Thyroid gland (tissue), 4 donors: ENCODE measurements around the gene MRPL50. TPM values are rescaled to one million over a fixed set of nuclear protein-coding genes. Genes with fewer than 3 reads are reported as not detected.

Source experiments
- DNase-seq, 2 donors: peaks; one replicate each; pipeline ENCODE4 v3.0.0-alpha.2; 2019
- H3K27ac ChIP-seq, 3 donors: fragments of 200-600 bp; sonication (generic); 1 replicate in 2 of 3; 2 replicates in 1 of 3; pipeline ENCODE4 v1.5.1; 2016 to 2019; ENCODE audit warnings: mild to moderate bottlenecking in 1 of 3, moderate library complexity in 1 of 3
- H3K27me3 ChIP-seq: fragments of 200-600 bp; sonication (generic); one replicate; pipeline ENCODE4 v1.5.1; 2019
- H3K36me3 ChIP-seq, 2 donors: fragments of 200-600 bp; sonication (generic); one replicate each; pipeline ENCODE4 v1.5.1; 2016 to 2019
- H3K4me1 ChIP-seq, 2 donors: fragments of 200-600 bp; sonication (generic); one replicate each; pipeline ENCODE4 v1.5.1; 2017 to 2019
- H3K4me3 ChIP-seq, 3 donors: fragments of 200-600 bp; sonication (generic); replicated peaks in 1 of 3; 1 replicate in 2 of 3; 2 replicates in 1 of 3; pipeline ENCODE4 v1.5.1; 2016; ENCODE audit warnings: mild to moderate bottlenecking in 1 of 3
- H3K9me3 ChIP-seq: fragments of 200-600 bp; sonication (generic); one replicate; pipeline ENCODE4 v1.5.1; 2017
- CTCF ChIP-seq, 6 experiments: fragments of 200-600 bp in 3 of 6; fragments of 450-650 bp in 3 of 6; sonication (generic) in 3 of 6; IDR thresholded peaks; one replicate each; pipeline ENCODE4 v1.5.1; 2016 to 2019; ENCODE audit warnings: antibody characterized with exemption in 6 of 6, mild to moderate bottlenecking in 2 of 6, inconsistent platforms in 1 of 6, moderate library complexity in 1 of 6
- POLR2A ChIP-seq, 2 donors: fragments of 450-650 bp; IDR thresholded peaks; one replicate each; pipeline ENCODE4 v1.6.1; 2017; ENCODE audit warnings: antibody characterized with exemption in 2 of 2, mild to moderate bottlenecking in 2 of 2, moderate library complexity in 1 of 2
- WGBS, 2 donors: methylation state at CpG; one replicate each; pipeline ENCODE4 v1.1.5; 2017; 5-methylcytosine and 5-hydroxymethylcytosine counted together
- intact Hi-C: fragments of 100-400 bp; cut with DNase I; formaldehyde crosslinking; loops from one replicate; pipeline ENCODE4 v1.15.1; 2023
- total RNA-seq, 4 donors: library from RNA; depleted of rRNA; stranded (reverse); fragments of >200 nt; gene quantifications; one replicate each; pipeline ENCODE4 v1.2.3, GENCODE V29; 2016

Gene MRPL50
- total RNA-seq, 4 donors from 2014 or later: 12.5 to 17.4 (median 13.7) TPM

- no peak overlapping the region for H3K27ac ChIP-seq
- no peaks in the 10 kb centered on the region for H3K9me3 ChIP-seq
- H3K27me3 ChIP-seq: no peaks in the 10 kb centered on the region
- H3K36me3 ChIP-seq: no peaks in the 10 kb centered on the region
- H3K4me1 ChIP-seq: no peaks in the 10 kb centered on the region
- TF ChIP-seq POLR2A (IDR thresholded peaks at IDR 0.05): no peak
- no peak for TF ChIP-seq CTCF (IDR thresholded peaks at IDR 0.05)
- no peak overlapping the region for H3K4me3 ChIP-seq
- intact Hi-C loops: no loop called here
- no peak for DNase-seq
- WGBS, 2 donors: 68 to 74% methylated on average over 3 of the region's 3 CpGs
These were observed 36.6 kb upstream of the MRPL50 start for GRCh38 chr9:101434998-101435397.

- Histone ChIP-seq H3K4me1 (no peaks in the 10 kb centered on the region), H3K9me3 (no peaks in the 10 kb centered on the region), H3K27ac (no peak overlapping the region), H3K4me3 (no peak overlapping the region), H3K36me3 (no peaks in the 10 kb centered on the region), H3K27me3 (no peaks in the 10 kb centered on the region)
- TF ChIP-seq CTCF (IDR thresholded peaks at IDR 0.05) (no peak), POLR2A (IDR thresholded peaks at IDR 0.05) (no peak)
- 79 to 80% methylated on average over 3 of the region's 3 CpGs for WGBS, 2 donors
- intact Hi-C loops: no loop called here
- no peak for DNase-seq
These were observed 34.8 kb upstream of the MRPL50 start for GRCh38 chr9:101433229-101433628.

- TF ChIP-seq CTCF (IDR thresholded peaks at IDR 0.05) (no peak), POLR2A (IDR thresholded peaks at IDR 0.05) (no peak)
- no peaks in the 10 kb centered on the region for H3K36me3 ChIP-seq
- H3K4me3 ChIP-seq: no peak overlapping the region
- no peaks in the 10 kb centered on the region for H3K27me3 ChIP-seq
- WGBS, 2 donors: 88 to 100% methylated on average over 1 of the region's 1 CpG
- intact Hi-C loops: no loop called here
- H3K27ac ChIP-seq: no peak overlapping the region
- DNase-seq: no peak
- no peaks in the 10 kb centered on the region for H3K4me1 ChIP-seq
- no peaks in the 10 kb centered on the region for H3K9me3 ChIP-seq
These were observed 34.3 kb upstream of the MRPL50 start for GRCh38 chr9:101432740-101433139.

- Histone ChIP-seq H3K4me3 (no peak overlapping the region), H3K27me3 (no peaks in the 10 kb centered on the region), H3K4me1 (no peaks in the 10 kb centered on the region), H3K9me3 (no peaks in the 10 kb centered on the region), H3K27ac (no peak overlapping the region), H3K36me3 (no peaks in the 10 kb centered on the region)
- DNase-seq: no peak
- intact Hi-C loops: no loop called here
- TF ChIP-seq CTCF (IDR thresholded peaks at IDR 0.05) (no peak), POLR2A (IDR thresholded peaks at IDR 0.05) (no peak)
These were observed 33.8 kb upstream of the MRPL50 start for GRCh38 chr9:101432171-101432570.

GRCh38 chr9:101429736-101430135, 31.3 kb upstream of the MRPL50 start:
- no peak overlapping the region for H3K4me3 ChIP-seq
- no peak for TF ChIP-seq CTCF (IDR thresholded peaks at IDR 0.05)
- no peak for TF ChIP-seq POLR2A (IDR thresholded peaks at IDR 0.05)
- H3K27me3 ChIP-seq: no peaks in the 10 kb centered on the region
- no peak overlapping the region for H3K27ac ChIP-seq
- H3K9me3 ChIP-seq: no peaks in the 10 kb centered on the region
- no peaks in the 10 kb centered on the region for H3K36me3 ChIP-seq
- H3K4me1 ChIP-seq: no peaks in the 10 kb centered on the region
- DNase-seq: no peak
- intact Hi-C loops: no loop called here
- WGBS, 2 donors: 87 to 94% methylated on average over 7 of the region's 7 CpGs
